HG02678 (cell line): ENCODE measurements around the gene HAO2.
"Not testable (repeated sequence)": the region's sequence is repeated elsewhere in the genome, so short reads cannot be mapped to it uniquely, and the experiment has no call there.

Experiments
- ATAC-seq: cut with Tn5 transposase; IDR thresholded peaks from one replicate; pipeline ENCODE4 v1.9.1; 2021; ENCODE audit warnings: mild to moderate bottlenecking, moderate library complexity; ENCODE audit not compliant: unreplicated experiment

HAO2 gene

GRCh38 chr1:119377594-119377993, 9.0 kb downstream of the HAO2 start:
- not testable (repeated sequence) for ATAC-seq

- ATAC-seq: no peak
Measured at GRCh38 chr1:119379117-119379516, 10.5 kb downstream of the HAO2 start.

- no peak for ATAC-seq
Measured at GRCh38 chr1:119380304-119380703, 11.7 kb downstream of the HAO2 start.

GRCh38 chr1:119380983-119381662, 12.5 kb downstream of the HAO2 start:
- no peak for ATAC-seq

GRCh38 chr1:119384591-119384990, 16.0 kb downstream of the HAO2 start:
- no peak for ATAC-seq

- no peak for ATAC-seq
Measured at GRCh38 chr1:119385650-119386049, 17.1 kb downstream of the HAO2 start.

GRCh38 chr1:119387858-119388257, 19.3 kb downstream of the HAO2 start:
- no peak for ATAC-seq

- no peak for ATAC-seq
Measured at GRCh38 chr1:119388450-119388849, 19.9 kb downstream of the HAO2 start.

- ATAC-seq: no peak
Measured at GRCh38 chr1:119390526-119390925, 21.9 kb downstream of the HAO2 start.

- ATAC-seq: no peak
Measured at GRCh38 chr1:119391749-119392148, 23.2 kb downstream of the HAO2 start.

- no peak for ATAC-seq
Measured at GRCh38 chr1:119394085-119394484, 25.5 kb downstream of the HAO2 start.

- ATAC-seq: no peak
Measured at GRCh38 chr1:119396982-119397381, 28.4 kb downstream of the HAO2 start.

- no peak for ATAC-seq
Measured at GRCh38 chr1:119397986-119398385, 29.4 kb downstream of the HAO2 start.

GRCh38 chr1:119404736-119405135, 36.2 kb downstream of the HAO2 start:
- ATAC-seq: no peak

- no peak for ATAC-seq
Measured at GRCh38 chr1:119409731-119410130, 41.1 kb downstream of the HAO2 start.

GRCh38 chr1:119410961-119411360, 42.4 kb downstream of the HAO2 start:
- ATAC-seq: no peak

- no peak for ATAC-seq
Measured at GRCh38 chr1:119414950-119415349, 46.4 kb downstream of the HAO2 start, which contains the start of gene HSD3B2. HSD3B2 (plus strand) TSS chr1:119415150; CDS start chr1:119415420, 270 bp downstream.

- ATAC-seq: no peak
Measured at GRCh38 chr1:119416006-119416640, 47.5 kb downstream of the HAO2 start.

- no peak for ATAC-seq
Measured at GRCh38 chr1:119419109-119419508, 50.5 kb downstream of the HAO2 start.

- ATAC-seq: no peak
Measured at GRCh38 chr1:119420638-119421037, 52.1 kb downstream of the HAO2 start.

- ATAC-seq: no peak
Measured at GRCh38 chr1:119422631-119423030, 54.0 kb downstream of the HAO2 start.

GRCh38 chr1:119428991-119429390, 60.4 kb downstream of the HAO2 start:
- ATAC-seq: no peak

- ATAC-seq: no peak
Measured at GRCh38 chr1:119429687-119430086, 61.1 kb downstream of the HAO2 start.
